HepG2 (cell line): Measurements from ENCODE around the gene CDK13. TPM values are rescaled to one million over a fixed set of nuclear protein-coding genes. Genes with fewer than 3 reads are reported as not detected.

Experiments
- HNF4A ChIP-seq: sonication (generic); formaldehyde crosslinking; IDR thresholded peaks from 2 replicates; pipeline ENCODE4 v1.4.0; 2020; ENCODE audit warnings: missing genetic modification reagents
- ISX ChIP-seq: sonication (generic); formaldehyde crosslinking; conservative IDR thresholded peaks from 2 replicates; pipeline ENCODE4 v1.5.0; 2020; ENCODE audit warnings: missing genetic modification reagents
- KDM1A ChIP-seq: IDR thresholded peaks from 2 replicates; pipeline ENCODE4 v1.6.1; 2016; ENCODE audit warnings: missing compliant biosample characterization
- MEIS2 ChIP-seq: sonication (generic); formaldehyde crosslinking; IDR thresholded peaks from 2 replicates; pipeline ENCODE4 v1.9.0; 2021; ENCODE audit warnings: mild to moderate bottlenecking, missing genetic modification reagents
- SAFB2 ChIP-seq: sonication (generic); formaldehyde crosslinking; IDR thresholded peaks from 2 replicates; pipeline ENCODE4 v1.5.1; 2020; ENCODE audit warnings: missing genetic modification reagents, low read depth, mild to moderate bottlenecking, borderline replicate concordance
- SETDB1 ChIP-seq: sonication (generic); formaldehyde crosslinking; IDR thresholded peaks from 2 replicates; pipeline ENCODE4 v1.5.1; 2020; ENCODE audit warnings: missing genetic modification reagents, mild to moderate bottlenecking, borderline replicate concordance
- SOX5 ChIP-seq: IDR thresholded peaks from 2 replicates; pipeline ENCODE4 v1.6.1; 2016; ENCODE audit warnings: borderline replicate concordance
- ZBTB20 ChIP-seq: sonication (generic); formaldehyde crosslinking; IDR thresholded peaks from 2 replicates; pipeline ENCODE4 v1.8.1; 2023; ENCODE audit warnings: missing genetic modification reagents, low read depth, mild to moderate bottlenecking, borderline replicate concordance
- ZBTB40 ChIP-seq, 2 experiments: fragments of 450-650 bp in 1 of 2; sonication (generic) in 1 of 2; formaldehyde crosslinking in 1 of 2; IDR thresholded peaks; 2 replicates each; pipeline versions ENCODE4 v1.6.1 to v1.8.0; 2016 to 2022; ENCODE audit warnings: antibody characterized with exemption in 1 of 2, mild to moderate bottlenecking in 1 of 2, missing genetic modification reagents in 1 of 2
- ZNF367 ChIP-seq: sonication (generic); formaldehyde crosslinking; IDR thresholded peaks from 2 replicates; pipeline ENCODE4 v1.4.0; 2020; ENCODE audit warnings: missing genetic modification reagents, borderline replicate concordance
- ZNF484 ChIP-seq: sonication (generic); formaldehyde crosslinking; IDR thresholded peaks from 2 replicates; pipeline ENCODE4 v1.5.1; 2020; ENCODE audit warnings: mild to moderate bottlenecking, low read depth, missing genetic modification reagents, borderline replicate concordance
- ZNF550 ChIP-seq: sonication (generic); formaldehyde crosslinking; IDR thresholded peaks from 2 replicates; pipeline ENCODE4 v1.4.0; 2020; ENCODE audit warnings: mild to moderate bottlenecking, missing genetic modification reagents, borderline replicate concordance
- ZNF562 ChIP-seq: sonication (generic); formaldehyde crosslinking; IDR thresholded peaks from 2 replicates; pipeline ENCODE4 v1.8.0; 2022; ENCODE audit warnings: missing genetic modification reagents, borderline replicate concordance
- ZNF605 ChIP-seq: sonication (generic); formaldehyde crosslinking; IDR thresholded peaks from 2 replicates; pipeline ENCODE4 v1.8.0; 2022; ENCODE audit warnings: mild to moderate bottlenecking, missing genetic modification reagents
- ZNF740 ChIP-seq: sonication (generic); formaldehyde crosslinking; IDR thresholded peaks from 2 replicates; pipeline ENCODE4 v1.4.0; 2020; ENCODE audit warnings: missing genetic modification reagents
- ZNF747 ChIP-seq: sonication (generic); formaldehyde crosslinking; IDR thresholded peaks from 2 replicates; pipeline ENCODE4 v1.8.1; 2023; ENCODE audit warnings: missing genetic modification reagents, mild to moderate bottlenecking, borderline replicate concordance
- ZUFSP ChIP-seq: sonication (generic); formaldehyde crosslinking; IDR thresholded peaks from 2 replicates; pipeline ENCODE4 v1.9.0; 2021; ENCODE audit warnings: missing genetic modification reagents, mild to moderate bottlenecking, borderline replicate concordance
- polyA plus RNA-seq, 8 experiments: library from polyadenylated mRNA; depleted of rRNA in 3 of 8; stranded (reverse) in 7 of 8; unstranded in 1 of 8; fragments of >200 nt; fragmentation: Illumina TruSeq in 4 of 8; extraction: Trizol in 4 of 8; gene quantifications; 2 replicates each; pipeline versions ENCODE4 v1.2.1 to v1.2.3, GENCODE V29; 2011 to 2016; ENCODE audit warnings: low read depth in 4 of 8, missing spikeins in 1 of 8, mixed read lengths in 1 of 8; ENCODE audit not compliant: insufficient read depth in 1 of 8
- total RNA-seq, 5 experiments: library from RNA; depleted of rRNA; stranded (reverse); fragments of >200 nt; fragmentation: Illumina TruSeq; extraction: Trizol; gene quantifications; 2 replicates each; pipeline ENCODE4 v1.2.3, GENCODE V29; 2016; ENCODE audit warnings: low read depth in 1 of 5

CDK13 gene
- total and polyA plus RNA-seq, 2 of the 13 experiments (the other 11 are each of a cell fraction or from before 2014, with no cell fraction given) = 21.0 to 40.9 TPM

GRCh38 chr7:39948956-39949928, 814 bp upstream of the CDK13 start (continued):
- peak; percentile 75 for TF ChIP-seq ZBTB40 (IDR thresholded peaks at IDR 0.05)
- peak; percentile 84; the same call in 1 of the 2 replicates for TF ChIP-seq ZBTB40 (CRISPR knock-in tag; IDR thresholded peaks at IDR 0.05)
- no peak; the same call in 1 of the 2 replicates for TF ChIP-seq ZNF550
- no peak for TF ChIP-seq ZNF740 (CRISPR knock-in tag)
- peak; percentile 5 for TF ChIP-seq SOX5 (CRISPR knock-in tag)
- TF ChIP-seq ISX (CRISPR knock-in tag) = no peak
- TF ChIP-seq ZNF747 (CRISPR knock-in tag) = no peak
- TF ChIP-seq ZBTB20 (CRISPR knock-in tag) = peak; percentile 88
- no peak; the same call in 1 of the 2 replicates for TF ChIP-seq MEIS2 (CRISPR knock-in tag)
- no peak for TF ChIP-seq KDM1A (CRISPR knock-in tag)
- TF ChIP-seq ZNF367 (CRISPR knock-in tag) = no peak
- no peak for TF ChIP-seq ZNF562 (CRISPR knock-in tag)
- TF ChIP-seq ZUFSP (CRISPR knock-in tag) = no peak
- peak; percentile 38; the same call in 1 of the 2 replicates for TF ChIP-seq SAFB2
- TF ChIP-seq ZNF484 (CRISPR knock-in tag) = no peak
- no peak for TF ChIP-seq SETDB1 (CRISPR knock-in tag)
- TF ChIP-seq ZNF605 = no peak; the same call in 1 of the 2 replicates
- TF ChIP-seq HNF4A (CRISPR knock-in tag) = no peak
